Natural killer cell treated with Interleukin-12 subunit alpha and Interleukin-12 subunit beta and Interleukin-15 and Interleukin-18, amount 100 ng/mL, for 72 hours (primary cell): ENCODE data around the gene BET1L. TPM values are rescaled to one million over a fixed set of nuclear protein-coding genes. Genes with fewer than 3 reads are reported as not detected.
"Not testable (repeated sequence)": the region's sequence is repeated elsewhere in the genome, so short reads cannot be mapped to it uniquely, and the experiment has no call there.

Source experiments
- ATAC-seq, 2 donors: fragments of 150-1000 bp; cut with Tn5 transposase in 1 of 2; sonication (Bioruptor Pico), chemical (Tn5 transposase) in 1 of 2; 2 replicates each; pipeline ENCODE4 v1.10.0; 2021
- DNase-seq: peaks from one replicate; pipeline ENCODE4 v3.0.0; 2022; ENCODE audit warnings: low spot score
- H3K27ac Mint-ChIP-seq, 2 donors: 1 replicate in 1 of 2; 2 replicates in 1 of 2; pipeline ENCODE4 v1.8.0; 2022; ENCODE audit warnings: mixed read lengths in 2 of 2, mild to moderate bottlenecking in 1 of 2, moderate library complexity in 1 of 2
- H3K27me3 Mint-ChIP-seq, 2 donors: 1 replicate in 1 of 2; 2 replicates in 1 of 2; pipeline ENCODE4 v1.8.0; 2022; ENCODE audit warnings: mixed read lengths in 2 of 2
- H3K36me3 Mint-ChIP-seq: one replicate; pipeline ENCODE4 v1.8.0; 2022; ENCODE audit warnings: mixed read lengths
- H3K4me1 Mint-ChIP-seq, 2 donors: 1 replicate in 1 of 2; 2 replicates in 1 of 2; pipeline ENCODE4 v1.8.0; 2022; ENCODE audit warnings: low read depth in 2 of 2, mixed read lengths in 2 of 2, mild to moderate bottlenecking in 1 of 2
- H3K4me3 Mint-ChIP-seq: one replicate; pipeline ENCODE4 v1.8.0; 2022; ENCODE audit warnings: mixed read lengths
- H3K9me3 Mint-ChIP-seq: 2 replicates; pipeline ENCODE4 v1.8.0; 2022; ENCODE audit warnings: mixed read lengths
- total RNA-seq, 2 donors: library from RNA; stranded (reverse); gene quantifications; one replicate each; pipeline ENCODE4 v1.2.3, GENCODE V29; 2022

BET1L gene, protein sequence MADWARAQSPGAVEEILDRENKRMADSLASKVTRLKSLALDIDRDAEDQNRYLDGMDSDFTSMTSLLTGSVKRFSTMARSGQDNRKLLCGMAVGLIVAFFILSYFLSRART
- 10 to 100 TPM; 43.6 to 51.4 TPM for total RNA-seq

DNA sequence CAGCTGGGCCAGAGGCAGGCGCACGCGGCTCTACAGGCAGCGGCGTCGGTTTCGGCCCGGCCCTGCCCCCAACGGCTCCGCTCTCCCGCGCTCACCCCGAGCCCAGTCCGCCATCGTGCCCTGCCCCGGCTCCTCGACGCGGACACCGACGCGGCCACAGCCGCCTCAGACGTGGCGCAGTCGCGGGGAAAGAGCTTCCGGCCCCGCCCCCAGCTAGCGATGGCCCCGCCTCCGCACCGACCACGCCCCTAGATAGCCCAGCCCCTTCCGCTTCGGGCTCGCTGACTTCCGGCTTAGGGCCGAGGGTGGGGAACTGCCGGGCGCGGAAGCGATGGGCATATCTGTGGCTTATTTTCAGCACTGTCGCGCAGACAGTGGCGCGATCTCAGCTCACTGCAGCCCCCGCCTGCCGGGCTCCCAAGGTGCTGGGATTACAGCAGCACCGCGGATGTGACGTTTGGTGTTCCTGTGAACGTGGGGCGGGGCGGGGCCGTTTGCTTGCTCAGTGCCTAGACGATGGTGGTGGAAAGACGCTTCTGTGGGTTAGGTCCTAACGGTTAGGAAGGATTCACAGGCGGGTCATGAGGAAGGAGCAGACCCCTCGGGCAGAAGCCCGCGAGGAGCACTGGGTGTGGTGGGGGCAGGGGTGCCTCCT is at the start of gene BET1L, which contains the start of gene RIC8A:
Gene BET1L (minus strand): TSS at position 192 of the 655 bp plus-strand sequence. CDS start 78 bp downstream, at position 114.
Gene RIC8A (plus strand): TSS at position 501 of the 655 bp plus-strand sequence. CDS start 1,147 bp downstream, outside the sequence.
- H3K36me3 Mint-ChIP-seq = no peaks in the 10 kb centered on the region
- peak within 1 kb of the TSS; percentile 98 to 99 for H3K27ac Mint-ChIP-seq

DNA sequence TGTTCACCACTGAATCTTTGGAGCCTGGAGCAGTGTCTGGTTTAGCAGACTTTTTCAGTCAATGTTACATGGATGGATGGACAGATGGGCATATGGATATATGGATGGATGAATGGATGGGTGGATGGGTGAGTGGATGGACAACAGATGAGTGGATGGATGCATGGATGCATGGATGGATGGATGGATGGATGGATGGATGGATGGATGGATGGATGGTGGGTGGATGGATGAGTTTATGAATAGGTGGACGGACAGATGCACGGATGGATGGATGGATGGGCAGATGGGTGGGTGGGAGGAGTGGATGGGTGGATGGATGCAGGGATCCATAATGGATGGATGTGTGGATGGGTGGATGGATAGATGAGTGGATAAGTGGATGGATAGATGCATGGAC is 48.6 kb upstream of the BET1L start:
- ATAC-seq (no peak), DNase-seq (no peak)
- peaks cover 0 to 3% of the 10 kb centered on the region in 2 donors for H3K4me1 Mint-ChIP-seq
- no peaks in the 10 kb centered on the region for H3K27me3 Mint-ChIP-seq
- H3K27ac Mint-ChIP-seq = no peak overlapping the region
- H3K4me3 Mint-ChIP-seq = no peak overlapping the region
- H3K36me3 Mint-ChIP-seq = peaks cover 5% of the 10 kb centered on the region
- H3K9me3 Mint-ChIP-seq = no peaks in the 10 kb centered on the region

More for the DNA sequence above, at the start of gene BET1L, which contains the start of gene RIC8A:
- peak within 1 kb of the TSS; percentile 96 for H3K4me3 Mint-ChIP-seq
- ATAC-seq (peak; percentile 92 to 94), DNase-seq (peak; percentile 99)
- H3K4me1 Mint-ChIP-seq = peaks cover 41 to 51% of the 10 kb centered on the region in 2 donors
- H3K27me3 Mint-ChIP-seq = no peaks in the 10 kb centered on the region
- H3K9me3 Mint-ChIP-seq = no peaks in the 10 kb centered on the region

DNA sequence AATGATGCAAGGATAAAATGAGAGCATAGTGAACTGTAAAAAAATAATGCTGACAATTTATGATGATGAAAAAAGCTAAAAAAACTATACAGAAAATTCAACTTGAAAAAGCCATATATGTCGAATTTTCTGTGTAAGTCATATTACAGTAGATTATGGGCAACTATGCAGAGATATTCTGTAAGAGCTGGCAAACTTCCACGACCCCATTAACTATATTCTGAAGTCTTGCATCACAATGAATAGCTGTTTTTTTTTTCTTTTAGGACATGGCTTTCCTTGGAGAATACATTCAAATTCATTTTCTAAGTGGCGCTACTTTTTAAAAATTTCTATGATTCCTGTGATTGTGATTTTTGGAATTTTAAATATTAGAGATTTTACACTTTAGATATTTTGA is 48.0 kb upstream of the BET1L start:
- DNase-seq = no peak
- H3K27ac Mint-ChIP-seq = no peak overlapping the region
- peaks cover 5% of the 10 kb centered on the region for H3K36me3 Mint-ChIP-seq
- H3K9me3 Mint-ChIP-seq = no peaks in the 10 kb centered on the region
- no peak overlapping the region for H3K4me3 Mint-ChIP-seq
- H3K27me3 Mint-ChIP-seq = no peaks in the 10 kb centered on the region
- peaks cover 0 to 3% of the 10 kb centered on the region in 2 donors for H3K4me1 Mint-ChIP-seq
- ATAC-seq = no peak

DNA sequence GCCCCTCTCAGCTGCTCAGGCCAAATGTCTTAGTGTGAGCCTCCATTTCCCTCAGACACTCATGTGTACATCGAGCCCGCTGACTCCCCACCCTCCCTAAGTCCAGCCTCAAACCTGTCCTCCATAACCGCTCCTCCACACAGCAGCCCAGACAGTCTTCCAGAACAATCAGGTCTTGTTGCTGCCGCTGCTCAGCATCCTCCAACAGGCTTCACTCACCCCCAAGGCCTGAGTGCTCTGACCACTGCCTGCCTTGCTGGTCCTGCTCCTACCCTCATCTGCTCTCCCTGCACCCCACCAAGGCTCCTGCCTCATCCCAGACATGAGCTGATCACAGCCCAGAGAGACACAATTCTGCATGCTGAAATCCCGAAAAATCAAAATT is 46.7 kb upstream of the BET1L start:
- no peak for DNase-seq
- Mint-ChIP-seq H3K9me3 (no peaks in the 10 kb centered on the region), H3K4me1 (peaks cover 5 to 7% of the 10 kb centered on the region in 2 donors), H3K4me3 (no peak overlapping the region), H3K27me3 (no peaks in the 10 kb centered on the region), H3K36me3 (peaks cover 12% of the 10 kb centered on the region), H3K27ac (no peak overlapping the region)
- ATAC-seq = no peak

DNA sequence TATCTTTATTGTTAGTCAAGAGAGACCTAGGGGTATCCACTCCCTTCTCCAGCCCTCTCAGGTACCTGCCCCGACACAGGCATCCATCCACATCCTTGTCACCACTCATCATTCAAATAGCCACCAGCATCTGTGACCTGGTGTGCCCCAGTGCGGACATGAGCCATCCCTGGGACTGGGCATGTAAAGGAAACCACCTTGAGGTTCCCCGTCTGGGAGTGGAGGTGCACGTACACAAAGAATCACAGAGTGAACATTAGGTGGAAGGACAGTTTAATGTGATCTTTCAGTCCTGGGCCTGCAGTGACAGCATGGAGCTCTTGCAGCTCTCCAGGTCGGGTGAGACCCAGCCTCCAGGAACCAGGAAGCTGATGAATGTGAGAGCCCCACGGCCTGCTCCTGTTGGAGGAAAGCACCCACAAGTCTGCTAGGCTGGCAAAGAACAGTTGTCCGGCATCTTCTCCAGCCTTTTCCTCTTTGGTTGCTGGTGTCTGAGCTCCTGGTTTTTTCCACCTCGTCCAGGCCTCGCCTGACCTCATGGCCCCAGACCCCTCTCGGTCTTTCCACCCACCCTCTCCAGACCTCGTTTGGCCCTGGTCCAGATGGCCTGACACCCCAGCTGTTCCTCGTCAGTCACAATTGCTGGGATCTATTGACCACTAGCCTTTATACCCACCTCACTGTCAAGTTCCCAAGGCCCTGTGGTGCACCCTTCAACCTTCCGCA is 46.1 kb upstream of the BET1L start:
- no peaks in the 10 kb centered on the region for H3K27me3 Mint-ChIP-seq
- DNase-seq (no peak), ATAC-seq (no peak)
- H3K36me3 Mint-ChIP-seq = peaks cover 12% of the 10 kb centered on the region
- H3K9me3 Mint-ChIP-seq = no peaks in the 10 kb centered on the region
- H3K4me3 Mint-ChIP-seq = no peak overlapping the region
- H3K27ac Mint-ChIP-seq = no peak overlapping the region
- peaks cover 5 to 7% of the 10 kb centered on the region in 2 donors for H3K4me1 Mint-ChIP-seq

DNA sequence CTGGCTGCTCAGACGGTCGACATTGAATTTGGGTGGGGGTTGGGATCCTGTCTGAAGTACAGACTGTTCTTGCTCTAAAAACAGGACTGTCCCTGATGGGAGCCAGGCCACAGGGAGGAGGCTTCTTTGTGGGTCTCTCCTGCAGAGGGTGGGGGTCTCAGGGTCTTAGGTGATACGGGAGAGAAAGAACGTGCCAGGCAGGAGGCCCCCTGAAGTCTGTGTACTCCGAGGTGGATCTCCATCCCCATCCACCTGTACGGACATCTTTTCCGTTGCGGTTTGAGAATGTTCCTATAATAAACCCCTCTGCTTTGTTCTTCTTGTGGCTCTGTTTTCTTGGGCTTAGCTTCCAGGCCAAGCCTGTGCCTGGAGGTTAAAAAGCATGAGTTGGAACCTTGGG is 45.5 kb upstream of the BET1L start:
- Mint-ChIP-seq H3K4me1 (peaks cover 5 to 7% of the 10 kb centered on the region in 2 donors), H3K4me3 (no peak overlapping the region), H3K27ac (no peak overlapping the region), H3K36me3 (peaks cover 12% of the 10 kb centered on the region), H3K27me3 (no peaks in the 10 kb centered on the region), H3K9me3 (no peaks in the 10 kb centered on the region)
- DNase-seq (no peak), ATAC-seq (no peak)

DNA sequence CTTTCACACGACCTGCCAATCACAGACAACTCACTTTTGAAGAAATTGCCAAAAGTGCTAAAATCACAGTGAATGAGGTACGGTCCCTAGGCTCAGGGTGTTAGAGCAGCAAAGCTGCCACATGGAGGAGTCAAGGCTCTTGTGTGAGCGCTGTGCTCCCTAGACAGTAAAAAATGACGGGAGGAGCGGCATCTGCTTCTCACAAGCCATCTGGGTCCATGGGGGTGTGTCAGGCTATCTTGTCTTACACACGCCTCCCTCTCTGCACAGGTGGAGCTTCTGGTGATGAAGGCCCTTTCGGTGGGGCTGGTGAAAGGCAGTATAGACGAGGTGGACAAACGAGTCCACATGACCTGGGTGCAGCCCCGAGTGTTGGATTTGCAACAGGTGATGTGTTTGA is 44.4 kb upstream of the BET1L start:
- ATAC-seq (no peak), DNase-seq (no peak)
- Mint-ChIP-seq H3K4me1 (peaks cover 5 to 7% of the 10 kb centered on the region in 2 donors), H3K36me3 (peaks cover 20% of the 10 kb centered on the region), H3K4me3 (no peak overlapping the region), H3K27me3 (no peaks in the 10 kb centered on the region), H3K9me3 (no peaks in the 10 kb centered on the region), H3K27ac (no peak overlapping the region)

DNA sequence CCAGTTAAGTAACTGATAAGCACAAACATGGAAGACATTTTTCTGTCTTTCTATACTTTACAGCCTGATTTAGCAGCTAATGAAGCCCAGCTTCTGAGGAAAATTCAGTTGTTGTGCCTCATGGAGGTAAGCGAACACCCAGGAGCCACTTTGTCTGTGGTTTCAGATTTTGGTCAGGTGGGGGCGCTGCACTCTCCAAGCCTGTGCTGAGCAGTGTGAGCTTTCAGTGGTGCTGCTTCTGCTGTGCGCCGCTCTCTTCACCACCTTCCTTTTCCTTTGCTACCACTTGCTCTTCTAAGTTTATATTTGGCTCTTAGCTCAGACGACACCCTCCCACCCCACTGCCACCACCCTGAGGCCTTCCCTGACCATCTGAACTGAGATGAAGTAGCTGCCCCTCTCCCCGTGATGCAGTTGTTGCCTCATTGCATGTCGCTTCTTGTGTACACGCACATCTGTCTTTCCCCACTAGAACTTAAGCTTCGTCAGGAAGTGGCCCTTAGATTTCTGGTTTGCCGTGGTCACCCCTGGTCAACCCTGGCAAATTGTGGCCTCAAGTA is 43.6 kb upstream of the BET1L start:
- peak; percentile 75 for DNase-seq
- ATAC-seq = peak; percentile 79
- Mint-ChIP-seq H3K27ac (no peak overlapping the region), H3K27me3 (no peaks in the 10 kb centered on the region), H3K4me1 (peaks cover 5 to 7% of the 10 kb centered on the region in 2 donors), H3K9me3 (no peaks in the 10 kb centered on the region), H3K4me3 (no peak overlapping the region), H3K36me3 (peaks cover 22% of the 10 kb centered on the region)

DNA sequence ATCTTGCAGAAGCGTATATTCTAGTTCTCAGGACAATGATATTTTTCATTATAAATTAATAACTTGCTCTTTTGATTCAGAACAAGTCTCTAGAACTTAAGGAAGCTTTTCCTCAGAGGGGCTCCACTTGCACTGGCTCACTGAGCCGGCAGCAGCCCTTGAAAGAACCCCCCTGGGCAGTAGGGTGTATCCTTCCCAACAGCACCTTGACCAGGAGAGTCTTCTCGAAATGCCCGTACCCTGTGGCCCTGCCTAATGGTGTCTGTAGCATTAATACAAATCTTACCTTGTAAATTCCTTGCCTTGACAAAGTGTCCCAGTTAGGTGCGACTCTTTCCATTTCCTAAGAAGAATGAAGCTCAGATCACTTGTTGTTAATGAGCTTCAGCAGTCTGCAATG is 43.1 kb upstream of the BET1L start:
- Mint-ChIP-seq H3K27me3 (no peaks in the 10 kb centered on the region), H3K9me3 (no peaks in the 10 kb centered on the region), H3K36me3 (peaks cover 28% of the 10 kb centered on the region), H3K27ac (no peak overlapping the region), H3K4me1 (peaks cover 5 to 8% of the 10 kb centered on the region in 2 donors), H3K4me3 (no peak overlapping the region)
- DNase-seq = no peak
- ATAC-seq = no peak

DNA sequence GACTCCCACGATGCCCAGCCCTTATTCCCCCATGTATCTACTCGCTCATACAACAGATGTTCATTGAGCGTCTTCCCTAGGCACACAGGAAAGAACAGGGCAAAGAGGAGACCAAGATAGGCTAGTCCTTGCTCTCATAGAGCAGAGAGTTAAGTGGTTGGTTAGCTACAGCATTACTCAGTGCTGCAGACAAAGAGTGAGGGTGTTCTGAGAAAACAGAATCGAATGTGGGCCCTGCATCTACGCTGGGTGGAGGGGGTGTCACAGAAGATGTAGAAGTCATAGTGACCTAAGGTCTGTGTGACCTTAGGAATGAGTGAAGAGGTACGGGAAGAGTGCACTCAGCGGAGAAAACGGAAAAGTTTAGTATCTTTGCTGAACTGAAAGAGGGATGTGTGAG is 41.9 kb upstream of the BET1L start:
- no peaks in the 10 kb centered on the region for H3K27me3 Mint-ChIP-seq
- DNase-seq (no peak), ATAC-seq (no peak)
- H3K4me3 Mint-ChIP-seq = no peak overlapping the region
- H3K27ac Mint-ChIP-seq = no peak overlapping the region
- peaks cover 5 to 10% of the 10 kb centered on the region in 2 donors for H3K4me1 Mint-ChIP-seq
- H3K9me3 Mint-ChIP-seq = no peaks in the 10 kb centered on the region
- H3K36me3 Mint-ChIP-seq = peaks cover 32% of the 10 kb centered on the region

DNA sequence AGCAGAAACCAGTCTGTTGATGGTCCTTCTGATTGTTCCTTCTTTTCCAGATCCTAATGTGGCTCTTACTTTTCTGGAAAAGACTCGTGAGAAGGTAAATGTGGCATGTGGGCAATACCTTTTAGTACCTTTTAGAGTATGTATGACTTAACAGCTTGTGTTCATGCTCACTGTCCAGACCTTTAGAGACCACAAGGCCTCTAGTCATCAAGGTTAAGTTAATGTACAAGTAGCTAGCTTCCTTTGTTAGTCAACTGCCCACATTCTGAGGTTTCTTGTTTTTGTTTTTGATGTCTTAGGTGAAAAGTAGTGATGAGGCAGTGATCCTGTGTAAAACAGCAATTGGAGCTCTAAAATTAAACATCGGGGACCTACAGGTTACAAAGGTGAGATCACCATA is 37.2 kb upstream of the BET1L start:
- peaks cover 51% of the 10 kb centered on the region for H3K36me3 Mint-ChIP-seq
- ATAC-seq = no peak

DNA sequence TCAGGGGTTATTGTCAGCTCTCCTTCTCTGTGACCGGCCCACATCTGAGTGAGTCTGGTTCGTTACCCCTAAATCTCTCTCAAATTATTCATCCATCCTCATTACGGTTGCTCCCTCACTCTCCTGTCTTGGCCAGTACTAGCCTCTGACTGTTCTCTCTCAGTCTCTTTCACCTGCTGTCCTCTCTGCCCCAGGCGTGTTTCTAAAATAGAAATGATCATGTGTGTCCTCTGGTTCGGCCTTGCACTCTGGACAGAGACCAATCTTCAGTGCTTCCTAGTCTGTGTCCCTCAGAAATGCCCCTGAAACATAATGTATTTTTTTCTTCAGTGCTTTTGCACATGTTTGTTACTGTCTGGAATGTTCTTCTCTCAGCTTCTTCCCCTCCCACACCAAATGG is 34.4 kb upstream of the BET1L start:
- ATAC-seq (no peak), DNase-seq (no peak)
- H3K36me3 Mint-ChIP-seq = peaks cover 42% of the 10 kb centered on the region
- no peak overlapping the region for H3K4me3 Mint-ChIP-seq
- H3K27me3 Mint-ChIP-seq = no peaks in the 10 kb centered on the region
- peaks cover 29 to 42% of the 10 kb centered on the region in 2 donors for H3K4me1 Mint-ChIP-seq
- peak overlapping the region in 1 of 2 donors; percentile 36 for H3K27ac Mint-ChIP-seq
- no peaks in the 10 kb centered on the region for H3K9me3 Mint-ChIP-seq

More for the DNA sequence above, 37.2 kb upstream of the BET1L start:
- H3K4me3 Mint-ChIP-seq = no peak overlapping the region
- peaks cover 23 to 27% of the 10 kb centered on the region in 2 donors for H3K4me1 Mint-ChIP-seq
- no peaks in the 10 kb centered on the region for H3K9me3 Mint-ChIP-seq
- no peak for DNase-seq
- H3K27ac Mint-ChIP-seq = no peak overlapping the region
- no peaks in the 10 kb centered on the region for H3K27me3 Mint-ChIP-seq

DNA sequence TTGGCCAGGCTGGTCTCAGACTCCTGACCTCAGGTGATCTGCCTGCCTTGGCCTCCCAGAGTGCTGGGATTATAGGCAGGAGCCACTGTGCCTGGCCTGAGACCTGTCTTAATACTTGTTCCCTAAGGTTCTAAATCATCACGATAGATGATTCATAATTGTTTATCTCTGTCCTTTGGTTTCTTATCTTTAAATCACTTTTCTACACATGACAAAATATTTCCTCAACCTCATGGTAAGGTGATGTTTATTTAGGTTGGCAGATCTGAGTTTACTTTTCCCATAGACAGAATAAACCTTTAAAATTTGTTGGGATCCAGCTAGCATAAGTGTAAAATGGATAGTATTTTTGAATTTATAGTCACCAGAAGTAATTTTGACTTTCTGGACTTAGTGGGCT is 33.1 kb upstream of the BET1L start:
- ATAC-seq (no peak), DNase-seq (no peak)
- Mint-ChIP-seq H3K27me3 (no peaks in the 10 kb centered on the region), H3K4me1 (peaks cover 35 to 47% of the 10 kb centered on the region in 2 donors), H3K36me3 (peaks cover 34% of the 10 kb centered on the region), H3K27ac (no peak overlapping the region), H3K4me3 (no peak overlapping the region), H3K9me3 (no peaks in the 10 kb centered on the region)

DNA sequence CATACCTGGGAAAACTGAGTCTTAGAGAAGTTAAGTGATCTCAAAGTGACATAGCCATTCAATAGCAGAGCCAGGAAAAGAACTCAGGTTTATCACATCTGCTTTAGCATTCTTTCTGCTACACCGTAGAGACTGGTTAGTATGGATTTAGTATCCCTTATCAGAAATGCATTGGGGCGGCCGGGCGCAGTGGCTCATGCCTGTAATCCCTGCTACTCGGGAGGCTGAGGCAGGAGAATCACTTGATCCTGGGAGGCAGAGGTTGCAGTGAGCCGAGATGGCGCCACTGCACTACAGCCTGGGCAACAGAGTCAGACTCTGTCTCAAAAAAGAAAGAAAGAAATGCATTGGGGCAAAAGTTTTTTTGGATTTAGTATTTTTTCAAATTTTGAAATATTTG is 31.1 kb upstream of the BET1L start:
- Mint-ChIP-seq H3K36me3 (peaks cover 26% of the 10 kb centered on the region), H3K4me1 (peaks cover 36 to 47% of the 10 kb centered on the region in 2 donors), H3K4me3 (peak overlapping the region; percentile 96), H3K27ac (peak overlapping the region; percentile 97)
- not testable (repeated sequence) for DNase-seq, ATAC-seq, H3K9me3 Mint-ChIP-seq, H3K27me3 Mint-ChIP-seq
